IMR-90 (cell line): ENCODE measurements around the gene ABHD6. TPM values are rescaled to one million over a fixed set of nuclear protein-coding genes. Genes with fewer than 3 reads are reported as not detected.

Source experiments
- ATAC-seq: fragments of 200-7000 bp; cut with Tn5 transposase; 2 replicates; pipeline ENCODE4 v1.9.1; 2020; ENCODE audit warnings: low read depth, mild to moderate bottlenecking, moderate library complexity
- BruUV-seq: library from RNA; stranded (reverse); fragments of 400-500 nt; replicated peaks from 2 replicates; lab custom pipeline; 2021; lab: Mats Ljungman, UMichigan
- CTCF ChIA-PET: fragments of 300-600 bp; formaldehyde crosslinking; extraction: SDS; loops from one replicate; lab custom pipeline; 2021; ENCODE audit warnings: antibody characterized with exemption; lab: Yijun Ruan, JAX
- POLR2A ChIA-PET: fragments of 300-600 bp; sonication (Branson Sonifier 250); formaldehyde crosslinking; loops from one replicate; lab custom pipeline; 2022; ENCODE audit warnings: antibody characterized with exemption; ENCODE audit not compliant: unreplicated experiment; lab: Charles Lee
- DNase-seq: peaks from one replicate; pipeline ENCODE4 v3.0.0; 2013
- H2AFZ ChIP-seq: replicated peaks from 2 replicates; pipeline ENCODE3; 2013; ENCODE audit warnings: low read length, mild to moderate bottlenecking; ENCODE audit not compliant: poor library complexity
- H2AK5ac ChIP-seq: 2 replicates; pipeline ENCODE4 v1.6.1; 2013; ENCODE audit warnings: low read depth, low read length, inconsistent platforms
- H2AK9ac ChIP-seq: replicated peaks from 2 replicates; pipeline ENCODE3; 2013; ENCODE audit warnings: mild to moderate bottlenecking, low read depth, low read length, moderate library complexity; ENCODE audit not compliant: poor library complexity
- H2BK120ac ChIP-seq: 2 replicates; pipeline ENCODE4 v1.6.1; 2013; ENCODE audit warnings: low read depth, low read length, inconsistent platforms
- H2BK15ac ChIP-seq: 3 replicates; pipeline ENCODE4 v1.6.1; 2013; ENCODE audit warnings: low read depth, low read length, inconsistent platforms
- H2BK20ac ChIP-seq: 2 replicates; pipeline ENCODE4 v1.6.1; 2013; ENCODE audit warnings: low read depth, mild to moderate bottlenecking, inconsistent platforms, low read length, moderate library complexity
- H2BK5ac ChIP-seq: 2 replicates; pipeline ENCODE4 v1.6.1; 2013; ENCODE audit warnings: mild to moderate bottlenecking, low read depth, low read length, inconsistent platforms; ENCODE audit not compliant: poor library complexity, severe bottlenecking
- H3K14ac ChIP-seq: replicated peaks from 2 replicates; pipeline ENCODE4 v1.6.1; 2013; ENCODE audit warnings: low read depth, low read length, inconsistent platforms
- H3K18ac ChIP-seq: 2 replicates; pipeline ENCODE4 v1.6.1; 2013; ENCODE audit warnings: low read depth, low read length, control low read depth
- H3K23ac ChIP-seq: 2 replicates; pipeline ENCODE4 v1.6.1; 2013; ENCODE audit warnings: low read depth, low read length, inconsistent platforms
- H3K27ac ChIP-seq: 2 replicates; pipeline ENCODE4 v1.5.1; 2013; ENCODE audit warnings: mild to moderate bottlenecking, control low read depth, low read length; ENCODE audit not compliant: insufficient read depth
- H3K27me3 ChIP-seq: 2 replicates; pipeline ENCODE4 v1.6.1; 2013; ENCODE audit warnings: low read length; ENCODE audit not compliant: control insufficient read depth, insufficient read depth
- H3K36me3 ChIP-seq: 2 replicates; pipeline ENCODE4 v1.6.1; 2013; ENCODE audit warnings: low read length, mixed read lengths; ENCODE audit not compliant: control insufficient read depth, insufficient read depth
- H3K4ac ChIP-seq: 2 replicates; pipeline ENCODE4 v1.6.1; 2013; ENCODE audit warnings: low read depth, low read length, inconsistent platforms
- H3K4me1 ChIP-seq: 2 replicates; pipeline ENCODE4 v1.6.1; 2013; ENCODE audit warnings: low read length, mixed read lengths; ENCODE audit not compliant: control insufficient read depth, insufficient read depth
- H3K4me2 ChIP-seq: 2 replicates; pipeline ENCODE4 v1.6.1; 2013; ENCODE audit warnings: low read depth, mild to moderate bottlenecking, control low read depth, low read length, moderate library complexity
- H3K4me3 ChIP-seq: 2 replicates; pipeline ENCODE4 v1.5.1; 2013; ENCODE audit warnings: low read depth, mild to moderate bottlenecking, control low read depth, low read length, moderate library complexity; ENCODE audit not compliant: insufficient read depth
- H3K56ac ChIP-seq: 2 replicates; pipeline ENCODE4 v1.6.1; 2013; ENCODE audit warnings: low read length, inconsistent platforms; ENCODE audit not compliant: insufficient read depth; ENCODE audit errors: extremely low read depth
- H3K79me1 ChIP-seq, 2 experiments: 2 replicates each; pipeline ENCODE4 v1.6.1; 2013; ENCODE audit warnings: low read length in 2 of 2, inconsistent platforms in 1 of 2, low read depth in 1 of 2
- H3K9ac ChIP-seq: 2 replicates; pipeline ENCODE4 v1.6.1; 2013; ENCODE audit warnings: low read depth, low read length, control low read depth
- H3K9me1 ChIP-seq: 2 replicates; pipeline ENCODE4 v1.6.1; 2013; ENCODE audit warnings: low read length, inconsistent platforms; ENCODE audit not compliant: insufficient read depth
- H3K9me3 ChIP-seq: 2 replicates; pipeline ENCODE4 v1.6.1; 2013; ENCODE audit warnings: low read length; ENCODE audit not compliant: control insufficient read depth, insufficient read depth
- H4K20me1 ChIP-seq: 2 replicates; pipeline ENCODE4 v1.6.1; 2013; ENCODE audit warnings: low read length, inconsistent platforms; ENCODE audit not compliant: insufficient read depth
- H4K5ac ChIP-seq: 2 replicates; pipeline ENCODE4 v1.6.1; 2013; ENCODE audit warnings: mild to moderate bottlenecking, low read depth, low read length, control low read depth
- H4K8ac ChIP-seq, 2 experiments: 2 replicates each; pipeline ENCODE4 v1.6.1; 2013; ENCODE audit warnings: low read depth in 2 of 2, low read length in 2 of 2, control low read depth in 1 of 2, inconsistent platforms in 1 of 2
- H4K91ac ChIP-seq: 2 replicates; pipeline ENCODE4 v1.6.1; 2013; ENCODE audit warnings: low read depth, low read length, inconsistent platforms; ENCODE audit not compliant: insufficient read depth
- BHLHE40 ChIP-seq: fragments of 150-350 bp; IDR thresholded peaks from 2 replicates; pipeline ENCODE4 v1.6.1; 2016; ENCODE audit warnings: mild to moderate bottlenecking, low read depth, low read length
- CEBPB ChIP-seq: IDR thresholded peaks from 2 replicates; pipeline ENCODE4 v1.6.1; 2012; ENCODE audit warnings: low read depth, low read length, improper control_type of control experiment
- CHD1 ChIP-seq: IDR thresholded peaks from 2 replicates; pipeline ENCODE4 v1.6.1; 2012; ENCODE audit warnings: low read depth, low read length, improper control_type of control experiment
- FOS ChIP-seq: fragments of 150-350 bp; IDR thresholded peaks from 2 replicates; pipeline ENCODE4 v1.6.1; 2016; ENCODE audit warnings: low read depth, low read length
- MAFK ChIP-seq: IDR thresholded peaks from 2 replicates; pipeline ENCODE4 v1.6.1; 2012; ENCODE audit warnings: low read depth, low read length, improper control_type of control experiment
- MAZ ChIP-seq: IDR thresholded peaks from 2 replicates; pipeline ENCODE4 v1.6.1; 2012; ENCODE audit warnings: low read depth, mild to moderate bottlenecking, low read length, improper control_type of control experiment, moderate library complexity, borderline replicate concordance
- MXI1 ChIP-seq: IDR thresholded peaks from 2 replicates; pipeline ENCODE4 v1.6.1; 2012; ENCODE audit warnings: low read depth, mild to moderate bottlenecking, low read length, moderate library complexity, borderline replicate concordance
- NFE2L2 ChIP-seq: fragments of 150-350 bp; IDR thresholded peaks from 2 replicates; pipeline ENCODE4 v1.6.1; 2016; ENCODE audit warnings: low read depth, mild to moderate bottlenecking, low read length
- RAD21 ChIP-seq: IDR thresholded peaks from 2 replicates; pipeline ENCODE4 v1.6.1; 2012; ENCODE audit warnings: low read length, improper control_type of control experiment
- RCOR1 ChIP-seq: IDR thresholded peaks from 2 replicates; pipeline ENCODE4 v1.6.1; 2012; ENCODE audit warnings: mild to moderate bottlenecking, low read length, improper control_type of control experiment; ENCODE audit not compliant: insufficient replicate concordance
- RFX5 ChIP-seq: IDR thresholded peaks from 2 replicates; pipeline ENCODE4 v1.8.0; 2012; ENCODE audit warnings: low read depth, mild to moderate bottlenecking, low read length, moderate library complexity
- SMC3 ChIP-seq: fragments of 150-350 bp; IDR thresholded peaks from 2 replicates; pipeline ENCODE4 v1.6.1; 2016; ENCODE audit warnings: low read depth, mild to moderate bottlenecking, antibody characterized with exemption, low read length, moderate library complexity
- WGBS, 2 experiments: methylation state at CpG; one replicate each; pipeline versions ENCODE4 v1.1.5 to v1.1.7; 2013; ENCODE audit warnings: missing lambda C conversion rate in 2 of 2; ENCODE audit not compliant: insufficient read length in 1 of 2; ENCODE audit errors: extremely low coverage in 2 of 2; 5-methylcytosine and 5-hydroxymethylcytosine counted together
- dilution Hi-C: fragments of 300-500 bp; cut with HindIII; formaldehyde crosslinking; loops from one replicate; pipeline ENCODE4 v1.14.3; 2018; ENCODE audit warnings: low sequenced_read_pairs; ENCODE audit not compliant: unreplicated experiment
- in situ Hi-C: fragments of 300-500 bp; cut with MboI; formaldehyde crosslinking; loops from 3 replicates; pipeline ENCODE4 v1.14.3; 2019; ENCODE audit warnings: low sequenced_read_pairs, inconsistent platforms, mixed read lengths
- intact Hi-C: fragments of 100-400 bp; cut with micrococcal nuclease; formaldehyde crosslinking; loops from 2 replicates; pipeline ENCODE4 v1.10.0; 2022
- polyA plus RNA-seq, 3 experiments: library from polyadenylated mRNA; depleted of rRNA; stranded (reverse); fragments of >200 nt; gene quantifications; 2 replicates each; pipeline ENCODE4 v1.2.3, GENCODE V29; 2012; ENCODE audit warnings: low replicate concordance in 1 of 3
- total RNA-seq: library from RNA; depleted of rRNA; stranded (reverse); fragments of >200 nt; gene quantifications from 2 replicates; pipeline ENCODE4 v1.2.3, GENCODE V29; 2012
- TF ChIP-seq, protein P1 (sequence below): conservative IDR thresholded peaks from 2 replicates; pipeline ENCODE4 v1.5.1; 2012; ENCODE audit warnings: mild to moderate bottlenecking, low read depth, low read length, improper control_type of control experiment
- TF ChIP-seq, protein P2 (sequence below): fragments of 150-350 bp; IDR thresholded peaks from 2 replicates; pipeline ENCODE4 v1.6.1; 2017; ENCODE audit warnings: mild to moderate bottlenecking, antibody characterized with exemption, low read length, low read depth
- TF ChIP-seq, protein P3 (sequence below): fragments of 150-350 bp; IDR thresholded peaks from 2 replicates; pipeline ENCODE4 v1.6.1; 2016; ENCODE audit warnings: low read depth, mild to moderate bottlenecking, low read length, moderate library complexity, borderline replicate concordance

Gene ABHD6
- total and polyA plus RNA-seq, 2 of the 4 experiments (the other 2 are of a cell fraction), result 5.0 to 5.6 TPM

DNA sequence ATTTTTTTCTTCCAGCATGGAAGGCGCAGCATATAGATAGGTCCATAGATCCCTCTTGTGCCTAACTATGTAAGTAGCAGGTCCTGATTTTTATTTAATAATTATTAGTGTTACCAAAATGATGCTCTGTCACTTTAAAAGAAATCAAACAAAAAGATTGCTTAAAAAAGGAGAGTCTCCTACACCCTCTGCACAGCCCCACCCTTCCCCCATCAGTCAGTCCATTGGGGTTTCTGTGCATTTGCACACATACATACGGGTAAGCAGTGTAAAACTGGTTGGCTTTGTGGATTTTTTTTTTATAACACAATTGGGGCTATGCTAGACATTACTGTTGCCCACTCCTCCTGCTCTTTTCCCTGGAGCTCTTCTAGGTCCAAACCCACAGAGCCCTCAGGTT, 61.5 kb downstream of the ABHD6 start:
- H3K4me3 ChIP-seq, result no peak overlapping the region
- H3K4ac ChIP-seq, result no peak overlapping the region
- no peak overlapping the region for H2AK5ac ChIP-seq
- H4K20me1 ChIP-seq, result no peaks in the 10 kb centered on the region
- ATAC-seq (no peak), DNase-seq (no peak)
- no peak overlapping the region for H2AK9ac ChIP-seq
- no peak overlapping the region for H2BK20ac ChIP-seq
- in situ Hi-C loops, result no loop called here
- ChIA-PET POLR2A (no interaction called here), CTCF (interaction anchor here (1.0 to 3.0 kb wide), 3 partner anchors 110 to 232 kb away, joined by 3 to 19 read pairs (median 3); no protein-coding TSS in a partner anchor)
- BruUV-seq, result no TSS peak
- no peak overlapping the region for H3K4me2 ChIP-seq
- H3K18ac ChIP-seq, result no peak overlapping the region
- no peak overlapping the region for H3K9ac ChIP-seq
- H2BK15ac ChIP-seq, result no peak overlapping the region
- no peak overlapping the region for H3K27ac ChIP-seq
- H3K9me1 ChIP-seq, result no peaks in the 10 kb centered on the region; the same call in 1 of the 2 replicates
- no peak overlapping the region for H4K91ac ChIP-seq
- H3K36me3 ChIP-seq, result no peaks in the 10 kb centered on the region
- no peak overlapping the region for H2AFZ ChIP-seq
- H2BK5ac ChIP-seq, result no peak overlapping the region
- H3K14ac ChIP-seq, result no peak overlapping the region
- no peak overlapping the region for H3K56ac ChIP-seq
- no peaks in the 10 kb centered on the region for H3K4me1 ChIP-seq
- WGBS, 2 experiments, result no CpG with 5 or more reads among the region's 2 CpGs
- H2BK120ac ChIP-seq, result no peak overlapping the region
- TF ChIP-seq SMC3 (no peak), RFX5 (no peak), MAZ (no peak), RAD21 (no peak), NFE2L2 (no peak), FOS (no peak), BHLHE40 (no peak), MXI1 (no peak), CEBPB (no peak), MAFK (no peak), CHD1 (no peak), RCOR1 (no peak)
- TF ChIP-seq, protein P1, sequence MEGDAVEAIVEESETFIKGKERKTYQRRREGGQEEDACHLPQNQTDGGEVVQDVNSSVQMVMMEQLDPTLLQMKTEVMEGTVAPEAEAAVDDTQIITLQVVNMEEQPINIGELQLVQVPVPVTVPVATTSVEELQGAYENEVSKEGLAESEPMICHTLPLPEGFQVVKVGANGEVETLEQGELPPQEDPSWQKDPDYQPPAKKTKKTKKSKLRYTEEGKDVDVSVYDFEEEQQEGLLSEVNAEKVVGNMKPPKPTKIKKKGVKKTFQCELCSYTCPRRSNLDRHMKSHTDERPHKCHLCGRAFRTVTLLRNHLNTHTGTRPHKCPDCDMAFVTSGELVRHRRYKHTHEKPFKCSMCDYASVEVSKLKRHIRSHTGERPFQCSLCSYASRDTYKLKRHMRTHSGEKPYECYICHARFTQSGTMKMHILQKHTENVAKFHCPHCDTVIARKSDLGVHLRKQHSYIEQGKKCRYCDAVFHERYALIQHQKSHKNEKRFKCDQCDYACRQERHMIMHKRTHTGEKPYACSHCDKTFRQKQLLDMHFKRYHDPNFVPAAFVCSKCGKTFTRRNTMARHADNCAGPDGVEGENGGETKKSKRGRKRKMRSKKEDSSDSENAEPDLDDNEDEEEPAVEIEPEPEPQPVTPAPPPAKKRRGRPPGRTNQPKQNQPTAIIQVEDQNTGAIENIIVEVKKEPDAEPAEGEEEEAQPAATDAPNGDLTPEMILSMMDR, result no peak
- TF ChIP-seq, protein P2, sequence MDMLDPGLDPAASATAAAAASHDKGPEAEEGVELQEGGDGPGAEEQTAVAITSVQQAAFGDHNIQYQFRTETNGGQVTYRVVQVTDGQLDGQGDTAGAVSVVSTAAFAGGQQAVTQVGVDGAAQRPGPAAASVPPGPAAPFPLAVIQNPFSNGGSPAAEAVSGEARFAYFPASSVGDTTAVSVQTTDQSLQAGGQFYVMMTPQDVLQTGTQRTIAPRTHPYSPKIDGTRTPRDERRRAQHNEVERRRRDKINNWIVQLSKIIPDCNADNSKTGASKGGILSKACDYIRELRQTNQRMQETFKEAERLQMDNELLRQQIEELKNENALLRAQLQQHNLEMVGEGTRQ, result no peak
- TF ChIP-seq, protein P3, sequence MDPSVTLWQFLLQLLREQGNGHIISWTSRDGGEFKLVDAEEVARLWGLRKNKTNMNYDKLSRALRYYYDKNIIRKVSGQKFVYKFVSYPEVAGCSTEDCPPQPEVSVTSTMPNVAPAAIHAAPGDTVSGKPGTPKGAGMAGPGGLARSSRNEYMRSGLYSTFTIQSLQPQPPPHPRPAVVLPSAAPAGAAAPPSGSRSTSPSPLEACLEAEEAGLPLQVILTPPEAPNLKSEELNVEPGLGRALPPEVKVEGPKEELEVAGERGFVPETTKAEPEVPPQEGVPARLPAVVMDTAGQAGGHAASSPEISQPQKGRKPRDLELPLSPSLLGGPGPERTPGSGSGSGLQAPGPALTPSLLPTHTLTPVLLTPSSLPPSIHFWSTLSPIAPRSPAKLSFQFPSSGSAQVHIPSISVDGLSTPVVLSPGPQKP, result no peak
- no peak overlapping the region for H4K5ac ChIP-seq
- peaks cover 4% of the 10 kb centered on the region for H3K9me3 ChIP-seq
- intact Hi-C loops, result loop anchor here (5.0 kb wide), 1 partner anchor 432 kb away; no protein-coding TSS in a partner anchor
- dilution Hi-C loops, result no loop called here
- H3K23ac ChIP-seq, result no peak overlapping the region
- H4K8ac ChIP-seq, result no peak overlapping the region
- H3K79me1 ChIP-seq, result no peaks in the 10 kb centered on the region
- H3K27me3 ChIP-seq, result peaks cover 20% of the 10 kb centered on the region
